Adrenal gland (tissue), 5 donors: ENCODE measurements around the gene SLC25A21.

ENCODE experiments used
- CTCF ChIP-seq, 6 experiments: fragments of 450-650 bp in 4 of 6; fragments of 200-600 bp in 2 of 6; sonication (generic) in 1 of 6; IDR thresholded peaks; 1 replicate in 5 of 6; 2 replicates in 1 of 6; pipeline versions ENCODE4 v1.5.1 to v1.8.0; 2016 to 2021; ENCODE audit warnings: antibody characterized with exemption in 6 of 6, mild to moderate bottlenecking in 2 of 6, moderate library complexity in 1 of 6
- POLR2A ChIP-seq, 2 donors: fragments of 450-650 bp; IDR thresholded peaks; one replicate each; pipeline ENCODE4 v1.6.1; 2017; ENCODE audit warnings: antibody characterized with exemption in 2 of 2, mild to moderate bottlenecking in 2 of 2, moderate library complexity in 1 of 2
- donor health status: DM: no; HTN: no; CAD: no.

- TF ChIP-seq CTCF (IDR thresholded peaks at IDR 0.05) (no peak), POLR2A (IDR thresholded peaks at IDR 0.05) (no peak)
Measured at GRCh38 chr14:36661506-36662257, 510.7 kb downstream of the SLC25A21 start, which contains the start of gene PAX9.
